ENCODE data around the gene DDO.
"Not testable (repeated sequence)": the region's sequence is repeated elsewhere in the genome, so short reads cannot be mapped to it uniquely, and the experiment has no call there.

The DDO gene, protein sequence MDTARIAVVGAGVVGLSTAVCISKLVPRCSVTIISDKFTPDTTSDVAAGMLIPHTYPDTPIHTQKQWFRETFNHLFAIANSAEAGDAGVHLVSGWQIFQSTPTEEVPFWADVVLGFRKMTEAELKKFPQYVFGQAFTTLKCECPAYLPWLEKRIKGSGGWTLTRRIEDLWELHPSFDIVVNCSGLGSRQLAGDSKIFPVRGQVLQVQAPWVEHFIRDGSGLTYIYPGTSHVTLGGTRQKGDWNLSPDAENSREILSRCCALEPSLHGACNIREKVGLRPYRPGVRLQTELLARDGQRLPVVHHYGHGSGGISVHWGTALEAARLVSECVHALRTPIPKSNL

DNA sequence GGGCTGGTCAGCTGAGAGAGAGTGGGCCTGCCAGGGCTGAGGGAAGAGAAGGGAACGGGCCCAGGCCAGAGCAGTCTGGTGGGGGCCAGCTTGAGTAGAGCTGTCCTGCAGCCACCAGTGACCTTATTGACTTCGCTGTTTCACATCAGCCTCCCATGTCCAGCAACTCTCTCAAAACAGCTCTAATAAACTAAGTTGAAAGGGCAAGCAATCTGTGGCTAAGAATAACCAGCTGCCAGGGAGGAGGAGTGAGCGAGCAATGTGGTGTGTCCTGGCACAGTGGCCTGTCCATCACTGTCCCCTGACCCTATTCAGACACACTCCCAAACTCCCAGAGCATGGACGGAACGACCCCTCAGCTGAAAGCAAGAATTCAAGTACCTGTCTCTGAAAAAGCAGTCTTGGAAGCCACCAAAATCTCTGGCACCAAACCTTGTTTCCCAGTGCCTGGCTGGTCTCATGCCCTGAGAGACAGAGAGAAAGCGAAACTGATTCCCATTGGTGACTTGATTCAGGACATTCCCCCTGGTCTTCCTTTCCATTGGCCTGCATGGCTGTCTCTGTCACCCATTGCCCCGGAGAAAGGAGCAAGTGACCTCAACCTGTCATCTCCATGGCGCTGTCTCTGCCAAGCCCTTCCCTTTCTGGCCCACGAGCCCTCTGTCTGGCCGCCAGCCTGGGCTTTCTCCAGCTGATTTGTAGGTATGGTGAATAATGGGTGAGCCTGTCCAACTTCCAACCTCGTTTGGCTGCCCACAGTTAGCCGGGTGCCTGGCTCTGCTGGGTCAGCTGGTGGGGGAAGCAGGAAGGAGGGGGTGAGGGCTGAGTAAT lies at the start of gene DDO:
DDO (minus strand) TSS at position 490 of the 831 bp plus-strand sequence. CDS start 2,113 bp downstream, outside the sequence.
- no peak for DNase-seq (ENCODE audit: low read depth in 2 of 2)

DNA sequence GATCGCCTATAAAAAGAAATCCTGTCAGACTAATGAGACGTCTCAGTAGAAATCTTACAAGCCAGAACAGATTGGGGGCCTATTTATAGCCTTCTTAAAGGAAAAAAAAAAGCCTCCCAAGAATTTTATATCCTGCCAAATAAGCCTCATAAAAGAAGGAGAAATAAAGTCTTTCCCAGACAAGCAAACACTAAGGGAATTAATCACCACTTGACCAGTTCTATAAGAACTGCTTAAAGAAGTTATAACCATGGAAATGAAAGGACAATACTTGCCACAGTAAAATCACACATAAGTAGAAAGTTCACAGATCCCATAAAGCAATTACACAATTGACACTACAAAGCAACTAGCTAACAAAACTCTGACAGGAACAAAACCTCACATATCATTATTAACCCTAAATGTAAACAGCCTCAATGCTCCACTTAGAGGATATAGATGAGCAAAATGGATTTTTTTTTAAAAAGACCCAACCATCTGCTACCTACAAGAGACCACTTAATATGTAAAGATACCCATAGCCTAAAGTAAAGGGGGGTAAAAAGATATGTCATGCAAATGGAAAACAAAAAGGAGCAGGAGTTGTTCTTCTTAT lies 47.6 kb upstream of the DDO start:
- no peak for DNase-seq (ENCODE audit: low read depth in 2 of 2)

DNA sequence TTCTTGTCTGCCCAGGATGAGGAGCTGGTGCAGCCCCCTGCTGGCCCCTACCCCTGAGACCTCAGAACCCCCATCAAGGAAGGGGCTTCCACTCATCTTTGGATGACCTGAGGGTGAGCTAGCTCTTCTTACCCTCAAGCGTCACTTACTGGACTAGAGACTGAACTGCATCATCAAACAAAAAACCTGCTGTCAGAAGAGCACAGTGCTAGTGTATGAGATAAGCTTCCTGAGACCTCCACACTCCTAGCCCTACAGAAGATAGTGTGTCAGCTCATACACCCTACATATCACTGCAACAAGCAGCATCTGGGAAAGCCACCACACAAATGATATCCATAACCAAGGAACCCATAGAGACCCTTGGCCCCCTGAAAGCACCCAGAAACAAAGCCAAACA lies 46.0 kb upstream of the DDO start:
- DNase-seq (ENCODE audit: low read depth in 2 of 2) = no peak

DNA sequence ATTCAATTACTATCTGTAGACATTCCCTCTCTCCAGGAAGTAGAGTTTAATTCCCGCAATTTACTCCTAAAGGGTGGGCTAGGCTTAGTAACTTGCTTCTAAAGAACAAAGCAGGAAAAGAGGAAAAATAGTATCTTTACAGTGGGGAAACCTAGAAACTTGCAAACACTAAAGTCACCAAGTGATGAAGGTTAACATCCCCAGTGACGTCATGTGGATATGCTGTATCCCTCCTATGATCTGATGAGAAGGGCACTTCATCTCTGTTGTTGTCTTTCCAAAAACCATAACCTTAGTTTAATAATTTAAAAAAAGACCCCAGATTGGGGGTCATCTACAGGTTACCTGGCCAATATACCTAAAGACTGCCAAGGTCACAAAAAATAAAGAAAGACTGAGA lies 43.8 kb upstream of the DDO start:
- no peak for DNase-seq (ENCODE audit: low read depth in 2 of 2)

DNA sequence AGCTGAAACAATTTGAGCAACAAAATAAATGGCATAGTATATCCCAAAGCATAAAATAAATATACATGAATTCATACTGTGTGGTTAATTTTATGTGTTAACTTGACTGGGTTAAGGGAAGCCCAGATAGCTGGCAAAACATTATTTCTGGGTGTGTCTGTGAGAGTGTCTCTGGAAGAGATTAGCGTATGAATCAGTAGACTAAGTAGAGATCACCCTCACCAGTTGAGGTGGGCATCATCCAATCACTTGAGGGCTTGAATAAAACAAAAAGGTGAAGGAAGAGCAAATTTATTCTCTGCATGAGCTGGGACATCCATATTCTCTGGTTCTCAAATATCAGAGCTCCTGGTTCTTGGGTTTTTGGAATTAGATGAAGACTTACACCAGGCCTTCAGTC lies 43.1 kb upstream of the DDO start:
- no peak for DNase-seq (ENCODE audit: low read depth in 2 of 2)

DNA sequence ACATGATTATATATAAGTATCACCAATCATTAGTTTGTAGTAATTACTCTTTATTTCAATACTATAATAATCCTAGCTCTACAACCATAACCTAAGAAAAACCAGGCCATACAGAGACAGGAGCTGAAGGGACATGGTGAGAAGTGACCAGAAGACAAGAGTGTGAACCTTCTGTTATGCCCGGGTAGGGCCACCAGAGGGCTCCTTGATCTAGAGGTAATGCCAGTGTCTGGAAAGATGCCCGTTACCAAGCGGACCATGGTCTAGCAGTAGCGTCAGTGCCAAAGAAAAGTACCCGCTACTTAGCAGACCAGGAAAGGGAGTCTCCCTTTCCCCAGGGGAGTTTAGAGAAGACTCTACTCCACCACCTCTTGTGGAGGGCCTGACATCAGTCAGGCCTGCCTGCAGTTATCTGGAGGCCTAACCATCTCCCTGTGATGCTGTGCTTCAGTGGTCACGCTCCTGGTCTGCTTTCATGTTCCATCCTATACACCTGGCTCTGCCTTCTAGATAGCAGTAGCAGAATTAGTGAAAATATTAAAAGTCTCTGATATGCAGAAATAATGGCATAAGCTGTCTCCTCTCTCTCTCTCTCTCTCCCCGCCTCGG lies 42.3 kb upstream of the DDO start:
- DNase-seq (ENCODE audit: low read depth in 2 of 2) = not testable (repeated sequence)

DNA sequence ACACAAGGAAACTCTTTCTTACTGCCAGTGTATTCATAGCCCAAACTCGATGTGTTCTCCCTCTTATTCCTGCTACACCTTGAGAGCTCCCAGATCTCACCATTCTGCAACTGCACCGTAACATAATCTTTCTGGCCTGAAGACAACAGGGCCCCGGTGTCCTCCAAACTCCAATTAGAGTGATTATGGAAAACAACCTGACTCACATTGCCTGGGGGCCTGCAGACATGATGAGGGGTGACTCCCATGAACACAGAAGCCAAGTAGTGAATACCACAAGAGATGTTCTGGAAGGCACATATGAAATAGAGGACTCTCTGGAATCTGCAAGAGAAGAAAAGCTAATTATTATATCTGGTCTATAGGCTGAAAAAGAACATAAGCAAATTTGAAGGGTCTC lies 41.3 kb upstream of the DDO start:
- DNase-seq (ENCODE audit: low read depth in 2 of 2) = no peak

DNA sequence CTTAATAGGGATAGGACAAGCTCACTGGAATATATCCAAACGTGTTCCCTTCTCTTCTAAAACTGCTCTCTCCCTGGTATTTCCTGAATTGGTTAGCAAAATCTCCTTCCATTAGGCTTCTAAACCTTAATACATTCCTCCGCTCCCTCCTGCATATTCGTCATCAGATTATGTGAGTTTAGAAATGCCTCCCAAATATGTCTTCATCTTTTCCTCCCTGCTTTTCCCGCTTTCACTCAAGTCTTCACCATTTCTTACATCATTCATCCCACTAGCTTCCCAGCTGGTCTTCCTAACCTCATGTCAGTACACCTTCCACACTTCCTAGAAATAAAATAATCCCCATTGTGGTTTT lies 34.1 kb upstream of the DDO start:
- DNase-seq (ENCODE audit: low read depth in 2 of 2) = no peak

DNA sequence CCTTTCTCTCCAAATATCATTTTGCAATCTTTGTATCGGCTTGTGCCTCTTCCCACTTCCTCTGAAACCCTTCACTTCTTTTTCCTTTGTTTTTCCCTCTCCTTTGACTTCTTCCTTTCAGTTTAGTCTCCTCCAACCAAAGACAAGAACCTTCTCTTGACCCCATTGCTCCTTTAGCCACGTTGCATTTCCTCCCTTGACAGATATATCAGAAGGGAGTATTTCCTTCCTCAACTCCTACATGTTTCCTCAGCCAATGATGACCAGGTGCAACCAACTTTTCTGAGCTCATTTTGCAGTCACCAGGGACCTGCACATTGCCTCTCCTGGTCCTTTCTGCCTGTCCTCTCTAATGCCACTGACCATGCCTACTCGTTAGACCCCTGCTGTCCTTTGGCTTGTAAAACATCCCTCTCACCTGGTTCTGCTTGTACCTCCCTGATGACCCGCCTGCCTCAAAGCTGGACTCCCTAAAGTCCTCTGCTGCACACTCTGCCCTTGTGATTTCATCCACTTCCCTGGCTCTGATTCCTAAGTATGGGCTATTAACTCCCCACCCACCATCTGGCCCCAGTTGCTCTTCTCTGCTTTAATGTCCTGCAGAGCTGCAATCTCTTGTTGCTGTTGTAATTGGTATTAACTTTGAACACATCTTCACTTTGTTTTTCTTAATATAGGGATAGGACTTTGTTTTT lies 33.6 kb upstream of the DDO start:
- DNase-seq (ENCODE audit: low read depth in 2 of 2) = no peak

DNA sequence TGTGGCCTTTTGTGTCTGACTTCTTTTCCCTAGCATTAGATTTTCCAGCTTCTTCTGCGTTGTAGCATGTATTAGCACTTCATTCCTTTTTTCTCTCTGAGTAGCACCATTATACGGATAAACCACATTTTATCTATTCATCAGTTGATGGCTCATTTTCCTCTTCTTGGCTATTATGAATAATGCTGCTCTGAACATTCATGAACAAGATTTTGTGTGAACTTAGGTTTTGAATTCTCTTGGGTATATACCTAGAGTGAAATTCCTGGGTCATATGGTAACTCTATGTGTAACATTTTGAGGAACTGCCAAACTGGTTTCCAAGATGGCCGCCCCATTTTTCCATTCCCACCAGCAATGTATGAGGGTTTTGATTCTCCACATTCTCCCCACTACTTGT lies 32.4 kb upstream of the DDO start:
- no peak for DNase-seq (ENCODE audit: low read depth in 2 of 2)

DNA sequence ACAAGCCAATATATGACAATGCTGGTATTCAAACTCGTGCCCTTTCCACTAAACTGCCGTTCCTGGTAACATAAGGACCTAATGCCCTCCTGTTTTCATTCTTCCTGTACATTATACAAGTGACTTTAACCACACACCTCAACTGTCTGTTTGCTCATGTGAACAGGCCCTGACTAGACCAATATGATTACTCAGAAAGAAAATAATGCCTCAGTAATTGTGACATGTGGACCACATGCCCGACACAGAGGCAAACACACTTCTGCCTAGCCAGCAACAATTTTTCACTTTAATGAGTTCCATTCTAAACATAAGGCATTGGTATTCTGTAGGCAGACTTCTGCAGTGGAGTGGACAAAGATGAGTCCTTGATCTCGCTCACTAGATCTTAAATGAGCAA lies 31.0 kb upstream of the DDO start:
- DNase-seq (ENCODE audit: low read depth in 2 of 2) = no peak

DNA sequence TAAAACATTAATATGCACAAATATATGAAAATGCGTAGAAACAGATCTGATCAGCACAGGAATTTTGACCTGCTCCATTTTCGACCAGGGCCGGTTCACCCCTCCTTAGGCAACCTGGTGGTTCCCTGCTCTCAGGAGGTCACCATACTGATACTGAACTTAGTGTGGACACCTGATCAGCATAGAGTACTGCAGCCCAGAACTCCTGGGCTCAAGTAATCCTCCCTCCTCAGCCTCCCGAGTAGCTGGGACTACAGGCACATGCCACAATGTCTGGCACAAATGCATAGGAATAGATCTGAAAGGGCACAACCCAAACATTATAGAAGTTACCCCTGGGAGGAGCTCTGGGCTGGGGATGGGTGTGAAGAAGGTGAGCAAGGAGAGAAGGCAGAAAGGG lies 24.7 kb upstream of the DDO start:
- no peak for DNase-seq (ENCODE audit: low read depth in 2 of 2)

DNA sequence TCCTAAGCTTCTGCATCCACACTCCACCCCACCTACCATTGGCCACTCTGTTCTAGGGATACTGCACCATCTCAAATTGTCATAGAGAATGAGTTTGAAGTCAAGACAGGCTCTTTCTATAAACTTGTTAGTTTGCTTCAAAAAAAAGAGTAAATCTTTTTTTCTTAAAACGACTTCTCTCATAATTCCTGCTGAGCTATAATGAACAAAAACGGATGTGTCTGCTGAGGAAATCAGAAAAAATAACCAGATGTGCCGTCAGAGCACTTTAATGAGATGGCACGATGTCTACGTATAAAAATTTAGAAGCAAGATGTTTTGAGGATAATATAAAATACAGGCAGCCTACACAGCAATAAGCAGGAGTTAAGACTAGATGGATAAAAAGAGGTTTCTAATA lies 24.0 kb upstream of the DDO start:
- no peak for DNase-seq (ENCODE audit: low read depth in 2 of 2)

DNA sequence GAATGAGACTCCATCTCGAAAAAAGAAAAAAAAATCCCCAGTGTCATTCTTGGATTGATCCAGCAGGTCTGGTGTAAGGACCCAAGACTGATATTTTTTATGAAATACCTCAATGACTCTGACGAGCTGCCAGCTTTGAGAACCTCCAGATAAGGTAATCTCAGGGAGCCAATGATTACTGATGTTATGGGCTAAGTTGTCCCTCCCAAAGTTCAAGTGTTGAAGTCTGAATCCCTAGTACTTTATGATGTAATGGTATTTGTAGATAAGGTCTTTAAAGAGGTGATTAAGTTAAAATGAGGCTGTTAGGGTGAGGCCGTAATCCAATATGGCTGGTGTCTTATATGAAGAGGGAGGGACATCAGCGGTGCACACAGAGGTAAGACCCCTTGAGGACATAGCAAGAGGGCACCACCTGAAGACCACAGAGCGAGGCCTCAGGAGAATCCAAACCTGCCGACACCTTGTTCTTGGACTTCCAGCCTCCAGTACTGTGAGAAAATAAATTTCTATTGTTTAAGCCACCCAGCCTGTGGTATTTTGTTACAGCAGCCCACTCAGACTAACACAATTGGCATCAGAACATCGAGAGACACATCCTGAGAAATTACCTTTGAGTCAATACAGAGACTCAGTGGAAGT lies 19.7 kb upstream of the DDO start:
- DNase-seq (ENCODE audit: low read depth in 2 of 2) = no peak

DNA sequence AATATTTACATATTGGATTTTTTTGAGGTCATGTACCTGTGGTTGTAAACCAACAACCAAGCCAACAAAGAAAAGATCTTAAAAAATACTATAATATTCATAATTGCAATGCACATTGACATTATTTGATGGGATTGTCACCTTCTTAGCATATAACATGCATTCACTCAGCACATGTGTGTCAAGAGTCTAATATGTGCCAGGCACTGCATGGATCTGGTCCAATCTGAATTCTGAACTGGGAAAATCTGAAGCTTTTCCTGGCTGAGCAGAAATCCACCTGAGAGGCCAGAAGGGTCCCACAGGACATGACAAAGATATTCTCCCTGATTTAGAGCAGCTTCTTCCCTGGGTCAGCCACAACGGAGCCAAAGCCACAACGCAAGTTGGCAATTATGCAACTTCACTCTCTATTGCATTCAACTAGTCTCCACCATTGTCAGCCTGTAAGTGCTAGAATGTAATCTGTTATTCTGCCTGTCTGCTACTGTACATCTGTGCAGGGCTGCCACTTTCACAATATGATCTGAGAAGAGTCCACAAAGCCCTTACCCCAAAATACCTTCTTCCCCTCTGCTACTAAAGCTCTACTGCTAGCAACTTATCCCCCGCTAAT lies 17.0 kb upstream of the DDO start:
- DNase-seq (ENCODE audit: low read depth in 2 of 2) = no peak

DNA sequence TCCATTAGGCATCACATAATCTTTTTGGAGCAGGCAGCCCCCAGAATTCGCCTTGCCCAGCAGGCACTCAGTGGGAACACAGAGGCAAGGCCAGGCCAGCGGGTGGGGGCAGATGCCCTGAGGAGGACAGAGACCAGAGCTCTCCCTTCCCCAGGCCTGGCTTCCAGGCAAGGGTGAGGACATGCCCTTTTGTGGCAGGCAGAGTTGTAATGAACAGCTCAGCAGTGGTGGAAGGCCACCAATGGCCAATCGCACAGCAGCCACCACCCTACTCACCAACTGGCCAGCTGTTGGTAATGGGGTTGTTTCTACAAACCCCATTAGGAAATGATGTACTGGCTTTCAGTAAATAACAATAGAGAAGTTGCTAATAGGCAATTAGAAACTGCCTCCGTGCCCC lies 15.4 kb upstream of the DDO start:
- no peak for DNase-seq (ENCODE audit: low read depth in 2 of 2)

DNA sequence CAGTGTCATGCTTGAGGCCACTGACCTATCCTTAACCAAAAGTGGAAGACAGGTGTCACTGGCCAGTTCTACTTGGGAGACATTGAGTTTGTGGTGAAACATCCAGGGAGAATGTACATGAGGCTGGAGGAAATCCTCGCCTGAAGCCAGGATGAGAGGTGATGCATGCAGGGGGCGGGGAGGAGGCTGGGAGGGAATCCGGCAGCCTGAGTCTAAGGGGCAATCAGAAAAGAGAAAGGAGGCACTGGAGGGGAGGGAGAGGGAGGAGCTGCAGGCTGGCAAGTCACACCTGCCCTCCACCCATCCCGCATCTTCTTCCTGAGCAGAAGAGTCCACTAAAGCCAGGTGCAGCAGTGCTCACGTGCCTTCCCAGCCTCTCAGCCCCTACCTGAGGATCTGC lies 14.9 kb upstream of the DDO start:
- DNase-seq (ENCODE audit: low read depth in 2 of 2) = no peak

DNA sequence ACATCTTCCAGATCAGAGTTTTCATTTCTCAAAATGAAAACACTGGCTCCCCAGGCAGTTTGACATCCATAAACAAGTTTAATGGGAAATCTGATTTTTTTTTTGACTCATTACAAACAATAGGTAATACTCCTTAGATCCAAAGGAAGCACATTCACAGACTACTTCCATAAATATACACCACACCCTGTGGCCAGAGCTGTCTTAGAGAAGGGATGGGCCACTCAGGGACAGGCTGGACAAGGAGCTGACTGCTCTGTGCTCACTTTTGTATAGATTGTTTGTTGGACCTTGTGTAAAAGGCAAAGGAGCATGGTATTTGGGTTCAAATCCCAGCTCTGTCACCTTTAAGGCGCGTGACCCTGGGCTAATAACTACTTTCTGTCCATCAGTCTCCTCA lies 12.8 kb upstream of the DDO start:
- no peak for DNase-seq (ENCODE audit: low read depth in 2 of 2)

DNA sequence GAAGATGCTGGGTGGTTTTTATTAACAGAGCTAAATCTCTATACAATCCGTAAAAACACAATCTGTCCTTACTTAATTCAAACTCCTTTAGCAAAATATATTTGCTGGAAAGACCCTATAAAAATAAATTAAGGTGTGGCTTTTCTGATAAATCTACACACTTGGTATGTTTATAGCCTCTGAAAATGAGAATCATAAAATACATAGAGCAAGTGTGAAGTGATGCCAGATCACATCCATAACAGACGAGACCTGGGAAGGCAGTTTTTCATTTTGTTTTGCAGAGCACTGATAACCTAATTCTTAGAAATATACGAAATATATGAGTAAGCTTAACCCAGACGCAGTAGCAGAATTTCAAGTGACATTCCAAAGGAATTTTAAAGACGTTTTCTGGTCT lies 10.4 kb upstream of the DDO start:
- DNase-seq (ENCODE audit: low read depth in 2 of 2) = no peak

DNA sequence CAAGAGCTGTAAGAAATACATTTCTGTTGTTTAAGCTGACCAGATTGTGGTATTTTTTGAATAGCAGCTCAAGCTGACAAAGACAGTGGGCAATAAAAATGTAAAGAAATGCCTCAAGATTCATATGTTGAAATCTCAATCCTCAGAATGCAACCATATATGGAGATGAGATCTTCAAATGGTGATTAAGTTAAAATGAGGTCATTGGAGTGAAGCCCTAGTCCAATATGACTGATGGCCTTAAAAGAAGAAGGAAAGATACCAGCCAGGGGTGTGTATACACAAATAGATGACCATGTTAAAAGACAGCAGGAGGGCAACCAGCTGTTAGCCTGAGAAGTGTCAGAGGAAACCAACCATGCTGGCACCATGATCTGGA lies 7.1 kb upstream of the DDO start:
- DNase-seq (ENCODE audit: low read depth in 2 of 2) = no peak

Data from stimulated activated CD8-positive, alpha-beta memory T cell treated with anti-CD3 and anti-CD28 coated beads, Interleukin-15, amount 100 ng/mL, for 4 hours (primary cell).